Small intestine (tissue), 7 donors: Measurements from ENCODE around the gene PDC. TPM values are rescaled to one million over a fixed set of nuclear protein-coding genes. Genes with fewer than 3 reads are reported as not detected.
"Not testable (repeated sequence)": the region's sequence is repeated elsewhere in the genome, so short reads cannot be mapped to it uniquely, and the experiment has no call there.

ENCODE experiments used
- DNase-seq, 2 donors: peaks; one replicate each; pipeline versions ENCODE4 v3.0.0 to v3.0.0-alpha.2; 2013
- FAIRE-seq: peaks from 2 replicates; lab custom pipeline; 2012; peaks lifted over from hg19 to GRCh38; lab: Jason Lieb, UNC
- H3K27ac ChIP-seq, 3 donors: one replicate each; pipeline ENCODE4 v1.5.1; 2013; ENCODE audit warnings: low read length in 2 of 3, mild to moderate bottlenecking in 2 of 3, control low read depth in 1 of 3, inconsistent platforms in 1 of 3, low read depth in 1 of 3, moderate library complexity in 1 of 3
- H3K27me3 ChIP-seq, 3 donors: one replicate each; pipeline ENCODE4 v1.6.1; 2013; ENCODE audit warnings: low read length in 3 of 3, inconsistent platforms in 1 of 3; ENCODE audit not compliant: control insufficient read depth in 3 of 3, insufficient read depth in 3 of 3
- H3K36me3 ChIP-seq, 3 donors: one replicate each; pipeline ENCODE4 v1.6.1; 2013; ENCODE audit warnings: low read length in 3 of 3, inconsistent platforms in 1 of 3, low read depth in 1 of 3, mild to moderate bottlenecking in 1 of 3, moderate library complexity in 1 of 3; ENCODE audit not compliant: control insufficient read depth in 3 of 3, insufficient read depth in 2 of 3
- H3K4me1 ChIP-seq, 3 donors: one replicate each; pipeline ENCODE4 v1.6.1; 2013; ENCODE audit warnings: low read length in 2 of 3, inconsistent platforms in 1 of 3, low read depth in 1 of 3, mild to moderate bottlenecking in 1 of 3, moderate library complexity in 1 of 3; ENCODE audit not compliant: control insufficient read depth in 3 of 3, insufficient read depth in 2 of 3
- H3K4me3 ChIP-seq, 3 donors: one replicate each; pipeline ENCODE4 v1.5.1; 2013; ENCODE audit warnings: low read length in 3 of 3, control low read depth in 1 of 3, inconsistent platforms in 1 of 3, low read depth in 1 of 3, mild to moderate bottlenecking in 1 of 3, moderate library complexity in 1 of 3
- H3K9me3 ChIP-seq, 2 donors: one replicate each; pipeline ENCODE4 v1.6.1; 2013; ENCODE audit warnings: low read depth in 1 of 2, low read length in 1 of 2; ENCODE audit not compliant: control insufficient read depth in 2 of 2, insufficient read depth in 1 of 2
- WGBS, 3 donors: extraction: QIAGEN DNeasy Blood & Tissue Kit; methylation state at CpG; one replicate each; pipeline ENCODE4 v1.1.7; 2013; 5-methylcytosine and 5-hydroxymethylcytosine counted together
- polyA plus RNA-seq, 4 donors: library from polyadenylated mRNA; stranded (reverse) in 3 of 4; unstranded in 1 of 4; fragments of 200-250 nt in 3 of 4; fragments of 120-200 nt in 1 of 4; gene quantifications; one replicate each; pipeline versions ENCODE4 v1.2.1 to v1.2.3, GENCODE V29; 2013
- donor health status: healthy with polysubstance abuse.
- donor health status: control.
- donor health status: control.
- donor health status: Bipolar disorder and iron deficiency.
- donor health status: healthy.

The PDC gene
- polyA plus RNA-seq, 4 donors, result 0.28 TPM; not detected in 3

DNA sequence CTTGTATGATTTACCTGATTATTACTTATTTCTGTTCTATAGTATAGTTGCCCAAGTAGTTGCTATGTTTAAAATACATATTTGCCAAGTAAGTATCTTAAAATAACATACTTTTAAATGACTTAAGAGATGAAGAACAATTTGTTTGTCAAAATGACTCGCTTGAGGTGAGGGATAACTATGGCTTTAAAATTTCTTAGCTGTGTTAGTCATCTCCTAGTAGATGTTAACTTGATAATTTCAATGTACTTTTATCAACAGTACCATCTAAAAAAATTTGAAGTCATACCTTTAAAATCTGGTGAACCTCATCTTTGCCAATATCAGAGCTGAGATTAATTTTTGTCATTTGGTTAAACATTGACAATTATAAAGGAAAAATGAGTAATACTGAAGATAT is 47.6 kb downstream of the PDC start:
- no peak overlapping the region for H3K4me3 ChIP-seq
- no peaks in the 10 kb centered on the region for H3K9me3 ChIP-seq
- no peaks in the 10 kb centered on the region for H3K4me1 ChIP-seq
- no peaks in the 10 kb centered on the region for H3K27me3 ChIP-seq
- FAIRE-seq, result no peak
- peaks cover 0 to 16% (median 0%) of the 10 kb centered on the region in 3 donors for H3K36me3 ChIP-seq
- no peak overlapping the region for H3K27ac ChIP-seq
- 95 to 96% (median 96%) methylated on average over 1 of the region's 1 CpG for WGBS, 3 donors
- DNase-seq, result no peak

DNA sequence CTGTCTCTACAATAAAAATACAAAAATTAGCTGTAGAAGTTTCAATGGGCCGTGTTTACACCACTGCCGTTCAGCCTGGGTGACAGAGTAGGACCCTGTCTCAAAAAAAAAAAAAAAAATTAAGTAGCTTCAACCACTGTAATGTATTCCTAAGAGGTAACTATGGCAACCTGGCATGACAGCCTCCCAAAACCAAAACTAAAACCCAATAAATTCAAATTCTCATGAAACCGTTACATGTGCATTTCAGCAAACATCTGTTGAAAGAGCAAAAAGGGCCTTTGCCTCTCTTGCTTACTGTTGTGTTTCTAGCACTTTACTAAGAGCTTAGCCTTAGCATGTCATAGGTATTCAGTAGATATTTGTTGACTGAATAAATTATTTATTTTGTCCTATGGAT is 51.8 kb downstream of the PDC start:
- Histone ChIP-seq H3K27me3 (no peaks in the 10 kb centered on the region), H3K27ac (no peak overlapping the region), H3K36me3 (peaks cover 0 to 12% (median 2%) of the 10 kb centered on the region in 3 donors), H3K4me3 (no peak overlapping the region), H3K4me1 (no peaks in the 10 kb centered on the region), H3K9me3 (no peaks in the 10 kb centered on the region)
- FAIRE-seq (no peak), DNase-seq (no peak)
- WGBS, 3 donors, result 70 to 94% (median 86%) methylated on average over 3 of the region's 3 CpGs

- FAIRE-seq (peak; percentile 92), DNase-seq (peak; percentile 38 to 44)
- no peaks in the 10 kb centered on the region for H3K27me3 ChIP-seq
- WGBS, 3 donors, result 39 to 61% (median 54%) methylated on average over 5 of the region's 5 CpGs
- peaks cover 2 to 12% (median 5%) of the 10 kb centered on the region in 3 donors for H3K36me3 ChIP-seq
- no peak overlapping the region for H3K27ac ChIP-seq
- H3K4me1 ChIP-seq, result no peaks in the 10 kb centered on the region
- H3K9me3 ChIP-seq, result no peaks in the 10 kb centered on the region
- H3K4me3 ChIP-seq, result no peak overlapping the region
Observed at GRCh38 chr1:186404454-186405051, 56.4 kb downstream of the PDC start.

GRCh38 chr1:186403632-186404031 is 57.3 kb downstream of the PDC start:
- Histone ChIP-seq H3K4me1 (no peaks in the 10 kb centered on the region), H3K9me3 (no peaks in the 10 kb centered on the region), H3K36me3 (peaks cover 2 to 12% (median 5%) of the 10 kb centered on the region in 3 donors), H3K27ac (no peak overlapping the region), H3K4me3 (no peak overlapping the region), H3K27me3 (no peaks in the 10 kb centered on the region)
- FAIRE-seq, result no peak
- no peak for DNase-seq

- WGBS, 3 donors, result 96 to 98% (median 96%) methylated on average over 2 of the region's 2 CpGs
- FAIRE-seq, result not testable (repeated sequence)
Observed at GRCh38 chr1:186401446-186401845, 59.5 kb downstream of the PDC start.

More at GRCh38 chr1:186401446-186401845, 59.5 kb downstream of the PDC start:
- not testable (repeated sequence) for H3K27ac ChIP-seq, H3K27me3 ChIP-seq, H3K4me1 ChIP-seq, DNase-seq, H3K4me3 ChIP-seq, H3K9me3 ChIP-seq
- H3K36me3 ChIP-seq, result peaks cover 2 to 12% (median 7%) of the 10 kb centered on the region in 3 donors

Other genes starting within 250 kb of the PDC start
- gene PRG4, start 164.8 kb downstream of the PDC start, polyA plus RNA-seq, result under 1 TPM in 2 of 4 donors, not detected in 2; 0.21 TPM
- 10 to 100 TPM; 11.3 to 58.9 (median 28.7) TPM for gene TPR, start 85.9 kb downstream of the PDC start, polyA plus RNA-seq
- gene ODR4, start 85.3 kb downstream of the PDC start, polyA plus RNA-seq, result 10 to 100 TPM in 3 of 4 donors, 1 to 10 TPM in 1; 6.5 to 25.3 (median 12.0) TPM
- gene PTGS2, start 219.3 kb upstream of the PDC start, polyA plus RNA-seq, result 1 to 10 TPM in 2 of 4 donors, under 1 TPM in 2; 0.22 to 3.9 (median 1.2) TPM